Sigmoid colon (tissue), 4 donors: Measurements from ENCODE around the gene PLXNA3.

Source experiments
- CTCF ChIP-seq, 4 experiments: fragments of 450-650 bp in 3 of 4; fragments of 200-600 bp in 1 of 4; IDR thresholded peaks; one replicate each; pipeline ENCODE4 v1.5.1; 2016 to 2019; ENCODE audit warnings: antibody characterized with exemption in 4 of 4, mild to moderate bottlenecking in 3 of 4, moderate library complexity in 2 of 4
- EP300 ChIP-seq, 4 donors: sonication (generic); formaldehyde crosslinking; IDR thresholded peaks; one replicate each; pipeline ENCODE4 v1.6.1; 2017; ENCODE audit warnings: antibody characterized with exemption in 4 of 4
- POLR2A ChIP-seq, 2 donors: fragments of 450-650 bp; IDR thresholded peaks; one replicate each; pipeline ENCODE4 v1.6.1; 2016; ENCODE audit warnings: antibody characterized with exemption in 2 of 2, mild to moderate bottlenecking in 2 of 2, moderate library complexity in 2 of 2
- POLR2AphosphoS5 ChIP-seq, 4 donors: sonication (generic); formaldehyde crosslinking; IDR thresholded peaks; one replicate each; pipeline ENCODE4 v1.6.1; 2017; ENCODE audit warnings: antibody characterized with exemption in 4 of 4

GRCh38 chrX:154431341-154431740, 26.7 kb upstream of the PLXNA3 start:
- TF ChIP-seq CTCF (IDR thresholded peaks at IDR 0.05) (no peak), POLR2A (IDR thresholded peaks at IDR 0.05) (no peak), EP300 (IDR thresholded peaks at IDR 0.05) (no peak), POLR2AphosphoS5 (IDR thresholded peaks at IDR 0.05) (no peak)
